Measurements from ENCODE around the gene TRIM24.

- TF ChIP-seq CTCF (IDR thresholded peaks at IDR 0.05) (no peak), POLR2A (IDR thresholded peaks at IDR 0.05) (no peak)
These were observed 46.7 kb downstream of the TRIM24 start for GRCh38 chr7:138506764-138507163.

Measured in ovary (tissue), 3 donors.